ENCODE results near the gene NRK. TPM values are rescaled to one million over a fixed set of nuclear protein-coding genes. Genes with fewer than 3 reads are reported as not detected.
A peak's percentile ranks its signal among the peaks of the same experiment; 100 is the strongest.

The NRK gene
- total RNA-seq (2014; rRNA removed) (0.73 and 0.86 TPM in 2 replicates), Bru-seq, nascent RNA (percentile 19 among the genes with signal in this experiment), BruChase-seq, experiment 1, labeled RNA remaining after a 6-hour chase (percentile 17 among the genes with signal in this experiment), BruChase-seq, experiment 2, labeled RNA remaining after a 2-hour chase (percentile 17 among the genes with signal in this experiment)
- long read RNA-seq: 0 reads

- peak within 1 kb of the TSS; percentile 99 for H3K4me2 ChIP-seq (ENCODE audit: low read length)
- no TSS peak for BruUV-seq (replicated peaks)
These were observed at the start of gene NRK for GRCh38 chrX:105822138-105823091. Gene NRK, plus strand, starts transcription at chrX:105822539. Its CDS starts 307 bp downstream, at chrX:105822846.

GRCh38 chrX:105773801-105774200 is 48.5 kb upstream of the NRK start:
- Histone ChIP-seq H3F3A (ENCODE audit: low read length, unreplicated experiment) (no peaks in the 10 kb centered on the region), H3K4me3 (ENCODE audit: low read length) (no peak overlapping the region), H3K4me2 (ENCODE audit: low read length) (no peak overlapping the region), H3K9me3 (ENCODE audit: low read length) (no peaks in the 10 kb centered on the region), H2AFZ (ENCODE audit: low read length) (no peak overlapping the region), H3K4me1 (ENCODE audit: insufficient read depth, low read length) (no peaks in the 10 kb centered on the region), H4K20me1 (ENCODE audit: low read length) (no peaks in the 10 kb centered on the region), H3K9ac (ENCODE audit: low read length) (no peak overlapping the region), H3K79me2 (ENCODE audit: low read length) (no peaks in the 10 kb centered on the region), H3K36me3 (ENCODE audit: low read depth, low read length) (no peaks in the 10 kb centered on the region), H3K9me2 (replicated peaks; ENCODE audit: low read length) (no peaks in the 10 kb centered on the region), H3K27ac (ENCODE audit: low read length) (no peak overlapping the region), H3K27me3 (ENCODE audit: low read length) (no peaks in the 10 kb centered on the region)
- no peak for TF ChIP-seq EZH2 (IDR thresholded peaks at IDR 0.05; ENCODE audit: low read length, unreplicated experiment)
- TF ChIP-seq CTCF (conservative IDR thresholded peaks at IDR 0.05; ENCODE audit: low read depth, low read length): no peak
- TF ChIP-seq EZH2phosphoT487 (IDR thresholded peaks at IDR 0.05; ENCODE audit: borderline replicate concordance, low read length): no peak
- DNase-seq (no peak), ATAC-seq (no peak)
- ChIA-PET POLR2A (ENCODE audit: unreplicated experiment) (interaction anchor here (0.6 kb wide), 1 partner anchor 102 kb away, joined by 3 read pairs; no protein-coding TSS in a partner anchor), CTCF (no interaction called here)
- intact Hi-C loops (cut with micrococcal nuclease): no loop called here
- no TSS peak for BruUV-seq (replicated peaks)

More at GRCh38 chrX:105822138-105823091, at the start of gene NRK:
- CTCF ChIA-PET: no interaction called here
- peak within 1 kb of the TSS; percentile 16 for H3K27ac ChIP-seq (ENCODE audit: low read length)
- ATAC-seq (peak; percentile 65), DNase-seq (no peak)
- H3K9me3 ChIP-seq (ENCODE audit: low read length): no peaks in the 10 kb centered on the region
- H3K36me3 ChIP-seq (ENCODE audit: low read depth, low read length): no peaks in the 10 kb centered on the region
- peak within 1 kb of the TSS; percentile 90 for H2AFZ ChIP-seq (ENCODE audit: low read length)
- intact Hi-C loops (cut with micrococcal nuclease): no loop called here
- H3K9ac ChIP-seq (ENCODE audit: low read length): 0 out of 2 replicates have a peak within 1 kb of the TSS, but pooled peaks have one; percentile 4
- H3F3A ChIP-seq (ENCODE audit: low read length, unreplicated experiment): no peaks in the 10 kb centered on the region
- H3K4me1 ChIP-seq (ENCODE audit: insufficient read depth, low read length): no peaks in the 10 kb centered on the region
- POLR2A ChIA-PET (ENCODE audit: unreplicated experiment): no interaction called here
- TF ChIP-seq CTCF (conservative IDR thresholded peaks at IDR 0.05; ENCODE audit: low read depth, low read length) (no peak), EZH2 (IDR thresholded peaks at IDR 0.05; ENCODE audit: low read length, unreplicated experiment) (no peak), EZH2phosphoT487 (IDR thresholded peaks at IDR 0.05; ENCODE audit: borderline replicate concordance, low read length) (no peak)
- no peaks in the 10 kb centered on the region for H3K79me2 ChIP-seq (ENCODE audit: low read length)
- no peaks in the 10 kb centered on the region for H3K9me2 ChIP-seq (replicated peaks; ENCODE audit: low read length)
- no peaks in the 10 kb centered on the region for H4K20me1 ChIP-seq (ENCODE audit: low read length)
- H3K4me3 ChIP-seq (ENCODE audit: low read length): peak within 1 kb of the TSS; percentile 76
- H3K27me3 ChIP-seq (ENCODE audit: low read length): no peaks in the 10 kb centered on the region

All from PC-3 (cell line).